NCI-H2081 treated with DMSO at 0.1 percent for 48 hours (cell line): Measurements from ENCODE around the gene LRGUK.
A peak's percentile ranks its signal among the peaks of the same experiment; 100 is the strongest.

ENCODE experiments used
- DNase-seq: peaks from one replicate; lab custom pipeline; 2025; lab: John Stamatoyannopoulos, UW

LRGUK gene

DNA sequence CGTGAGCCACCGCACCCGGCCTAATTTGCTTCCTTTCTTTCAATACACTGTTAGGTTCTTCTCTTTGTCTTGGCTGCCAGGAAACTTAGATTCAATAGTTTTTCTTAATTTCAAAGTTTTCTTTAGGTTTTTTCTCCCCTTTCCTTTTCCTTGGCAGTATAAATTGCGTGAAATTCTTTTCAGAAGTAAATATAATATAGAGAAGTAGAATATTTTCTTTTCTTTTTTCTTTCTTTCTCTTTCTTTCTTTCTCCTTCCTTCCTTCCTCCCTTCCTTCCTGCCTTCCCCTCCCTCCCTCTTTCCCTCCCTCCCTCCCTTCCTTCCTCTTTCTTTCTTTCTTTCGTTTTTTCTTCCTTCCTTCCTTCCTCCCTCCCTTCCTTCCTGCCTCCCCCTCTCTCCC lies 1.7 kb downstream of the LRGUK start:
- DNase-seq, result no peak

DNA sequence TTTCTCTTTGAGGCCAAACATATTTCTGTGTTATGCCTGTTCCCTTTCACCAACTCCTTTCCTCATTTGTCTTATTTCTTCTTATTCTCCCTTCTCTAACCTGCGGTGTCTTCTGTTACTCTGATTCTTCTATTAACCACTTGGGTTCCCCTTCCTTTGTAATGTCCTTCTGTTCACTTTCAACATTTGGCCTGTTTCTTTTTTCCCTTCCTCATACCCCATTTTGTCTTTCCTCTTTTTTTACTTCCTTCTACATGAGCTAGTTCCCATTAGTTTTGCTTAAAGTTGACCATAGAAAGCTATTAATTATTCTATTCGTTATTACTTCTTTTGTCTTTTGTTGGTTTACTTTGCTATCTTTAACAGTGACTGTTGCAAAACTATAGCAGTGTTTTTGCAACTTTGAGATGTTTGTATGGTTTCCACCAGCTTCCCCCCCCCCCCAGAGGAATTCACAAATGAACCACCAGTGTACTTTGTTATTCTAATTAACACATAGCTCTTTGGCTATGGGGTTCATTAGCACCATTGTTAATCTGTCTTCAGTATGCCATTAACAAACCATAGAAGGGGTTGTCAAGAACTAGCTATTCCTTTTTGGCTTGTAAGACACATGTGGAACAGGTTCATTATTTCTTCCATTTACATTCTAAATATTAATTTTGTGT lies 2.9 kb downstream of the LRGUK start:
- DNase-seq, result no peak

DNA sequence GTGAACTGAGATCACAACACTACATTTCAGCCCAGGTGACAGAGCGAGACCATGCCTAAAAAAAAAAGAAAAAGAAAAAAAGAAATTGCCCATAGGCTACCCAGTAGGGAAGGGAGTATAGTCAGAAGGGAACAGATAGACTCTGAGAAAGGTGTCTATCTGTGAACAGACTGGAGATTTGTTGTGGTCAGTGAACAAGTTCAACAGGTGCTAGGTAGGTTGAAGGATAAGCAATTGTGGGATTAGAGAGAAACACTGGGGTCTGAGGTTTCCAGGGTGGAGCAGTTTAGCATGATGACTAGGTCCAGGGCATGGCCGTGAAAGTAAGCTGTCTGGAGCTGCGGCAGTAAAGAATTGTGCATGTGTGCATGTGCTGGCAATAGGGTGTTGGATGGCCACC lies 6.9 kb downstream of the LRGUK start:
- no peak for DNase-seq

DNA sequence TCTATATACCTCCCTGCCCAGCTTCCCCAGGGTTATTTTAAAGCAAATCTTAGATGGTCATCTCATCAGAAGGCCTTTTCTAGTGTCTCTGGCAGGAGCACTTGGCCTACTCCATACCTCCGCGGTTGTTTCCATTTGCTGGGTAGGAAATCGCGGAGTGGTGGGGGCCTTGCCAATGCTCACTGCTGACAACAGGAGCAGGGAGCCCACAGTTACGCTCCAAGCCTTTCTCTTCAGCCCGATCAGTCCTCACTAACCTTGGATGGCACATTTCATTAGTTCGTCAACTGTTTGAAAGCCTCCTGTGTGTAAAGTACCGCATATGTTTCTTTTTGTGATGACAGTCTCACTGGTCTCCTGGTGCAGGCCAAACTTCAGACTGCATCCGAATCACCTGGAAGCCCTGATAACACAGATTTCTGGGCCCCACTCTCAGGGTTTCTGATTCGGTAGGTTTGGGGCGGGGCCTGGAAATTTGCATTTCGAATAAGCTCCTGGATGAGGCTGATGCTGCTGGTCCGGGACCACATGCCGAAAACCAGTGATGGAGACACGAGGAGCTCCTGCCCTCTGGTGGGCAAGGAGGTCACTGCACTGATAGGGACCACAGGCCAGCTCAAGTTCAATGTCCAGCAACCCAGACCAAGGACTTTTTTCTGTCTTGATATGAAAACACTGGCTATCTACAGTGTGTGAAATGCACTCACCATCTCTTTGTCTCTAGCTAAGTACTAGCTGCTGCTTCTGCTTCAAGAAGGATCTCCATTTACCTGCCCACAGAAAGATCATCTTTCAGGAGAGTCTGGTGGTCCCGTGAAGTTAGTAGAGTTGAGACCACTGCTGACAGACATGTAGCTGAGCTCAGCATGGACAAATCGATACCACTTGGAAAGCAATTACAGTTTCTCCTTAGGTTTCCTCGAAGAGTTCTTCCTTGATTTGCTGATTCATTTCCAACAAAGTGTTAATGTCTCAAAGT lies 14.0 kb downstream of the LRGUK start:
- peak; percentile 5 for DNase-seq

DNA sequence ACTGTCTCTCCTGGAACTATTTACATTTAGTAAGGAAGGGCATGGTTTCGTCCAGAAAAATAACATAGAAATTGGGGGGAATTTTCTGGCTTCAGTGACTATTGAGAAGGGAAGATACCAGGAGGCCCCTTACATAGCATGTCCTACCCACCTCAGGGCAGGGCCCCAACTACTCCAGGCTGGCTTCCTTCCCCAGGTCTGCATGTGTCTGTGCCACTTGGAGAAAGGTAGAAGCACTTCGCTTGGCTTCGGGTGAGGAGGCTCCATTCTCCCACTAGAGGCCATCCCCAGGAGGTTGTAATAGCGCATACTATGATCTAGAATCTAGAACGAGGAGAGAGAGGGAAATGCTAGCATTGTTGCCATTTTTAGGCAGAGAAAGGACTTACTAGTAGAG lies 14.7 kb downstream of the LRGUK start:
- no peak for DNase-seq

DNA sequence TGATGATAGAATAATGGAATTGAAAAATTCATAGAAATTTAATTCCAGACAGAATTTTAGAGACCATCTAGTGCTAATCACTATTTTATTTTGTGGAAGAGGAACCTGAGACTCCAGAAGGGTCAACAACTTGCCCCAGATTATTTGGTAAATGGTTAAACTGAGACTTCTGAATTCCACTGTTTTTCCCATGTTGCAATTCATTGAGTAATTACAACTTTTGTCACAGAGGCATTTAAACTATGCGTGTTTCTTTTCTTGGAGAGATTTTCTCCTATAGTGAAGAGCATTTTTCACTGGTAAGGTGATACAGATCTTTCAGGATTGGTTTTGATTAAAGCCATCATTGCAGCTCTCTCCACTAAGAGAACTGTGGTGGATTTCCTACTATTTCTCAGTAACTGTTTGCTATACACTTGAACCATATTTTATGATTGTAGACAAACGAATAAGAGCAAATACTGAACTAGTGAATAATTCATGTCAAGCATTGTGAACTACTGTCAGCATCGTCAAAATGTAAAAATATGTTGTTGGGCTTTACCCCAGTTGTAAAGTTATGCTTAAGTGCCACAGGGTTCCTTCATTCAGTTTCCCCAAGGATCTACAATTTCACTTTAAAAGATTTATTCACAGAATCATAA lies 26.5 kb downstream of the LRGUK start:
- no peak for DNase-seq

DNA sequence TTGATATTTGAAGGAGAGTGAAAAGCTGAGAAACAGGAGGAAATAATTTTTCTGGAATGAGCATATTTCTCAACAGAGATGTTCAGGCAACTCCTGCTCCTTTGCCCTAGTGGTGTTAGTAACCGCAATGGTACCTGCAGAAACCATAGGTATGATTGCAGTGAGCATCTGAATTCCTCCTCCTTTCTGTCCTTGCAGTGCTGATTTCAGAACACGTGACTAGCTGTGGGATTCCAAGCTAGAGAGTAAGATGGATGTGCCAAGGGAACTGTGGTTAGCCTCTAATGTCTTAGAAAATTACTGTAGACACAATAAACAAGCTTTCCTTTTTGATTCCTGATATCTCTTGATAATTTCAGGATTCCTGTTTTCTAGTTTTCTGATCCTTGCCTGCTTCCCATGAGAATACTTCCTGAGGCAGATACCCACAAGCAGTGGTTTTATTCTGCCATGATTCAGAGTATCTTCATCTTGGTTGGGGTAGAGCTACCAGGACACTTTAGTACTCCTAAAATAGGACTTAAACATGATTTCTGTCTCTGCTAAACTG lies 27.5 kb downstream of the LRGUK start:
- no peak for DNase-seq

DNA sequence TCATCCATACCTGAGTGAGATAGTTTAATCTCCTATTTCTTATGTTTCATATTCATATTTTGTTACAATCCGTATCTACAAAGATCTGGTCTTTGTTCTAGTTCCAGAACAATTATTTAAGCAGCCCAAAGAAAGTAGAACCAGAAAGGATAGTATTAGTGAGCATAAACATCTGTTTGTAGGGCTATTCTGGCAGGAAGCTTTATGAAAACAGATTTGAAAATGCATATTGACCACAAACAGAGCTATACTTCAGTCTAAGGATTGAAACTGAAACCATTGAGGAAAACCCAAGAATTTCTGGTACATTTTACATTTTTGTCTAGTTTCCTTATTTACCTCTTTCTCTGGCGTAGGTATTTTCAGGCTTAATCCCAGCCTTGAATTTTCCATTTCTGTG lies 28.1 kb downstream of the LRGUK start:
- no peak for DNase-seq

DNA sequence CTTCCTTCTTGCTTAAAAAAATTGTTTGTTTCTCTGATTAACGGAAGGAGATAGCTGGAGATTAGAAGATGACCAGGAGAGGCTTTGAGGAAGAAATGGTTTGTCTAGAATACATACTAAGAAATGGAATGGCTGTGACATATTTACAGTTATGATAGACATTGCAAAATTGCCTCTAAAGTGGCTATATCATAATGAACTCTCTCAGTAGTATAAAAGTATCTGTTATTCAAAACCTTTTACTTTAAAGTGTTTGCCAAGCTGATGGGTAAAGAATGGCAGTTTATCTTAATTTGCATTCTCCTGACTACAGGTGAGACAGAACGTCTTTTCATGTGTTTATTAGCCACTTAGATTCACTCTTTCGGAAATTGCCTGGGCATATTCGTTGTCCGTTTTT lies 28.7 kb downstream of the LRGUK start:
- no peak for DNase-seq

DNA sequence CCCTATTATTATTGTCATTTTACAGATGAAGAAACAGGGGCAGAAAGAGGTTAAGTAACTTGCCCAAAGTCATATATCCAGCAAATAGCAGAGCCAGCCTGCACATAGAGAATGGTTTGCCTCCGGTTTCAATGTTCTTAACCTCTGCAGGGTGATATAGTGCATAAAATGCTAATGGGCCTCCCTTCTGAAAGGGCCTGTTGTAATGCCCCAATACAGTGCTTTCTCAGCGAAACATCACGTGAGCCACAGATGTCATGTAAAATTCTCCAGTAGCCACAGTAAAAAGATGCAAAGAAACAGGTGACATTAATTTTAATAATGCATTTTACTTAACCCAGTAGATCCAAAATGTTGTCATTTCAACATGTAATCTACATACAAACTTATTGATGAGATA lies 38.1 kb downstream of the LRGUK start:
- DNase-seq, result no peak

DNA sequence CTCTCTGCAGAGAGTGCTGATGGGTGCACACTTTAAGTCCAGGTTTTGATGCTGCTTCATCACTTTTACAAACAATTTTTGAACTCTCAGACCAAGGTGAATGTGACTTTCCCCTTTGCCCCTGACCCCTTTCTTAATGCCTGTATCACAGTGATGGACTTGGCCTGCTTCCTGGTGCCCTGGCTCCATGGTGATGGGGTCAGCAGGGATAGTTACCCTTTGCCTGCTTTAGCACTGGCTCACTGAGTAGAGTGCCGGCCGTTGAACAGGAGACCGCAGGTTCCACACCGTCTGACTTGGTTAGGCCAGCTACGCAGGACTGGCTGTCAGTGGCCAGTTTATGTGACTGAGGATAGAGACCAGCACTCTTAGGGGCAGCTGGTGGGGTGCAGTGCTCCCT lies 40.1 kb downstream of the LRGUK start:
- no peak for DNase-seq

DNA sequence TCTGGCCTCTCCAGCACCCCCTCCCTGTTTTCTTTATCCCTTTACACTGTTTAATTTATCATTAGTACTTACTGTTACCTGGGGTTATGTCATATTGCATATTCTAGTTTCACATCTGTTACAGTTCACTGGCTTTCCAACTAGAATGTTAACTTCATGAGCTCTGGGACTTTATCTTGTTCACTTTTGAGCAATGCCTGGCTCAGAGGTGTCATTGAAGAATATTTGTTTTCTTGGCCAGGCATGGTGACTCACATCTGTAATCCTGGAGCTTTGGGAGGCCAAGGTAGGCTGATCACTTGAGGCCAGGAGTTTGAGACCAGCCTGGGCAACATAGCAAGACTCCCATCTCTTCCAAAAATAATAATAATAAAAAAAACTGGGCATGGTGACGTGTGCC lies 40.7 kb downstream of the LRGUK start:
- no peak for DNase-seq

DNA sequence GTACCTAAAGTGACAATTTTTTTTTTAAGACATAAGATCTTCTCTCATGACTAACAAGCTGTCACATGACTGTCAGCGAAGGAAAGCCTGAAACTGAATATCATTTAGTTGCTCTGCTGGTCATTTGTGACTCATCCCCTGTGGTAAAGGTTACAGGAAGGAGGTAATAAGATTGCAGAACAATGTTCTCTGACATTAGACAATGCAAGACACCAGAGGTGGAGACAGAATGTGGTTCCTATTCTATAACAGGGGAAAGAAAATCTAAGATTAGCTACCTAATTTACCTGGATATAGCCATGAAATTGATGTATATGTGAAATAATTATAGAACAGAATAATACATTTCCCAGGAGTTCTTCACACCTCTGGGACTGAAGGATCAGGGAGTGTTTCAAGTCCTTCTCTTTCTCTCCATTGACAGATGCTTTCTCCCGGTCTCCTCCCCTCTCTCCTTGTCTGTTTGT lies 47.7 kb downstream of the LRGUK start:
- no peak for DNase-seq

DNA sequence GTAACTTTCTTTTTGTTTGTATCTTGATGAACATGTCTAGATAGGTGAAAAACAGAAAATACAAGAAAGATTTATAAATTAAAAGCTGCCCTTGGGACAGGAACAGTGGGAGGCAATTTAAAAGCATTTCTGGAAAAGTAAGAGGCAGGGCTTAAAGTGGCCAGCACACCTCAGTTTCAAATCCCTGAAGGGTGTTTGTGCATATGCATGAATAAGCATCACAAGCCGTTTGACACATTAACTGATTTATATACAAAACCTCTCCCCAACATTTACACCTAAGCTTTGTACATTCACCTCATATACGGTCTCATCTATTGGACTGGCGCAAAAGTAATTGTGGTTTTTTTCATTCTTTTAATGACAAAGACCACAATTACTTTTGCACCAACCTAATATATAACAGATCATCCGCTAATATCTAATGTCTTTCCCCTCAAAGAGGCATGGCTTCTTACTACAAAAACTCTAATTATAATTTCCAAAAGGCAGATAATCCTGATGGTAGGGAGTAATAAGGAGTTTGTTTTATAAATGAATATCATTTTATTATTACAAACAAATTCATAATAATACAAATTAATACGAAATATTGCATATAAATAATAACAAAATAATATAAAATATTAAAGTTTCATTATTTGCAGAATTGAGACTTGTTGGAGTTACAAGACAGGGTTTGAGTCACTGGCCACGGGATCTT lies 48.3 kb downstream of the LRGUK start:
- no peak for DNase-seq

DNA sequence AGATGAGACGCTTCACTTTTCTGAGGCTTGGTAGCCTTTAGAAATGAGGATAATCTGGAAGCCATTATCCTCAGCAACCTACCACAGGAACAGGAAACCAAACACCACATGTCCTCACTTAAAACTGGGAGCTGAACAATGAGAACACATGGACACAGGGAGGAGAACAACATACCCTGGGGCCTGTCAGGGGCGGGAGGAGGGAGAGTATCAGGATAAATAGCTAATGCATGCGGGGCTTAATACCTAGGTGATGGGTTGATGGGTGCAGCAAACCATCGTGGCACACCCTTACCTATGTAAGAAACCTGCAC lies 48.9 kb downstream of the LRGUK start:
- no peak for DNase-seq

DNA sequence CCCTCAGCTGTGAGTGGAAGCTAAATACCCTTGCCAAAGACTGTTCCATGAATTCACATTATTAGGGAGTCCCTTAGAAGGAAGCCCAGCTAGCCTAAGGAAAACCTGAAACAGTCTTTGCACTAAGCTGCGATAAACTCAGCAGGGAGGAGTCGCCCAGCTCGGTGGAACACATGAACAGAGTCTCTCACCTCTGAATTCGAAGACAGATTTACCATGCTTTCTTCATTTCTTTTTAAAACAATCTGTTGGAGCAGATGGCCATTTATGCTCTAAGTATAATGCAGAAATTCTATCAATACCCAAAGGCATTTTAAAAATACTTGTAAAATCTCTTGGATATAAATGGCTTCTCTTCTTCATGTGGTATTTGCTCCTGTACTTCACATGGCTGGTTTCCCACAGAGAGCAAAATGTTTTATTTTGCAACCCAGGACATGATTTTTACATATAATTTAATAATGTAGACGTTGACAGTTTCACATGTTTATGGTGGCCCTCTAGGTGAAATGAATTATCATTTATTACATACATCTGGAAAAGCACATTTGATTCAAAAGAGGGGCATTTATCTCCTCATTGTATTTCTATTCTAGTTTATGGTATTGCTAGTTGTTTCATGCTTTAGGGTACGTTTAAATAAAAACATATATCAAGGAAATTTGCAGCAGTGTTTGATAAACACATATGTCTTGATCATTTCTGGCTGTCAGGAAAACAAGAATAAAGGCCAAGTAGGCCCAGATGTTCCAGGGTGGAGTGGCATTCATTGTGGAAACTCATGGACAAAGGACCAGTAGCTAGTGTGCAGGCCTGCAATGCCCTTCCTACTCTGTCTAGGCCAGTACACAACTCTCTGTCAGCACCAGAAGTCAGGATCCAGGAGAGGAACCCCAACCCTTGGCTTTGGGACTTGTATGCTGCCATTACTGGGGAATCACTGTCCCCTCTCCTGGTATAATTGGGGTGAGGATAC lies 52.2 kb downstream of the LRGUK start:
- DNase-seq, result no peak

DNA sequence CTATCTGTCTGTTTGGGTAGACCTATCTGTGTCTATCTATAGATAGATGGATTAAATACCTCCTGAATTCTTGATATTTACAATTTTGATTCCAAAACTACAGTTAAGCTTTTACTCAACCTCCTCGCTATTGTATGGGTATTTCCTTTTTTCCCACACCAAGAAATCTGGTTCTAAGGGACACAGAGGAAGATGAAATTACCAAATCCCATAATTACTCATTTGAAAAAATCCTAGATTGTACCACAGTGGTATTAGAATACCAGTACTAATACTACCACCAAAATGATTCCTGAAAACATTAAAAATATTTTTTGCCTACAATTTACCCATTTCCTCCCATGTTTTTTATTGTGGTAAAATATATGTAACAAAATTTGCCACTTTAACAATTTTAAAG lies 53.2 kb downstream of the LRGUK start:
- no peak for DNase-seq

DNA sequence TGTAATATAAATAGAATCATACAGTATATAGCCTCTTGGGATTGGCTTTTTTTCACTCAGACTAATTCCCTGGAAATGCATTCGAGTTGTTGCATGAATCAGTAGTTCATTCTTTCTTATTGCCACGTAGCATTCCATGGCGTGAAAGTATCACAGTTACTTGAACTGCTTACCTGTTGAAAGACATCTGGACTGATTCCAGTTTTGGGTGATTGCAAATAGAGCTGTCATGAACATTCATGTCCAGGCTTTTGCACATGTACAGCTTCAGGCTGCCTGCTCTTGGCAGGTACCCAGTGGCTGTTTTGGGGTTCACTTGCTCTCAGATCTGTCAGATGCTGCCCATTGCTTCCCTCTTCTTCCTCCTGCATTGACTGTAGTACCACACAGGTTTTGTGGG lies 54.9 kb downstream of the LRGUK start:
- DNase-seq, result no peak

DNA sequence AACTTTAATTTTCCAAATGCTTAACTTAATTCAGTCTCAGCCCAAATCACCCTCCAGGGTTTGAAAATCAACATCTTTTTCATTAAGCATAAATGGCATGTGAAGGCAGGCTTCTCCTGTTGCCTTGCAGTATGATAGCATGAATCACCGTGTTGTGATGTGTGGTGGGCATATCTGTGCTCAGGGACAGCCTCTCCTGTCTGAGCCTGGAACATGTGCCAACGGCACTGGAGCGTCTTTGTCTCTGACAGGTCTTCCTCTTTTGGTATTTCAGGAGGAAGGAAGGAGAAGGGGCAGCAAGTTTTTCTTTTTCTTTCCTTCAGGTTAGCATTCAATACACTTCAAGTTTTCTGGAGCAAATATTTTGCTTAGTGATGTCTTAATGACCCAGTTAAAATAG lies 57.6 kb downstream of the LRGUK start:
- no peak for DNase-seq

DNA sequence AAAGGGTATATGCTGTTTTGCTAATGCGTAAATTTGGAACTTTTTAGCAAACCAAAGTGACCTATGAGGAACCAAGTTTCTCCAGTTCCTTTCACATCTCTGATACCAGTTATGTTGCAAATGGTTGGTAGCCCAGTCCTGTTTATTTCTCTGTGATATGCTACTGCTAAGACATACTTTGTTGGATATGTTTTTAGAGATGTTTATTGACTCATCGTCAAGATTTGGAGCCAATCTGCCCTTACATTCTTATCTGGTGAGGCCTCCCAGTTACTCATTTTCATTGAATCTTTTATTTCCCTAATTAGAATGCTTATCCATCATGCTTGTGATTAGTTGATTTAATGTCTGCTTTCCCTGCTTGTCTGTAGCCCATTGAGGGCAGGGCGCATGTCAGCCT lies 58.9 kb downstream of the LRGUK start:
- no peak for DNase-seq

DNA sequence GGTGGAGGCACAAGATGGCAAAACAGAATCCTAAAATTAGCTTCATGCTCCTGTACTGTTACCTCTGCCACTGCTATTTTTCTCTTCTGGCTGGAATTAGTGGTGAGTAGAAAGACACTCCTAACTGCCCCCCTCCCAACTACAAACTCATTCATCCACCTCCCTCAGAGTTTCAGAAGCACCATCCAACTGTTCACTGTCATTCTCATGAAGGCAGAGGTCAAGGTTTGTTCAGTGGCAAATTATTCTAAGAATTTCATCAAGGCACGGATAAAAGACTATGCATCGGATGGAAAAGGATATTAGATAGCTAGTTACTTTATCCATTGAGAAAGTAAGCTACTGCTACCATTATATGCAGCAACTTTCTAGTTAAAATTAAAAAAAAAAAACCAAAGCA lies 59.7 kb downstream of the LRGUK start:
- DNase-seq, result no peak
